ENCODE data around the gene TEX26.

DNA sequence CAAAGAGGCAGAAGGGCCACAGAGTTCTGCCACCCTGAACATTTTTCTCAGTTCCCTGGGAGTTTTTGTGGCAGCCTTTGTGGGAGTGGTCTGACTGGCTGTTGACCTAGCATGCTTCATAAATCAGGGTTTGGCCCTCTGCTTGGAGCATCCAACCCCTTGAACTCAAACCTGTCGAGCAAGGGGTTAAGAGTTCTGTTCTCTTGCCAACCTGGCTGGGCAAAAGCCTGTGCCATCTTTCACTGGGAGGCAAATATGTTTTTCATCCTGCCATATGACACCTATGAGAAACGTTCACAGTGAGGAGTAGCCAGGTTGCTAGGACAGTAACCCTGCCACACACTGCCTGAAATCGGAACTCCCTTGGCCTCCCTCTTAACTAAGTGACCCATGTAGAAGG, 7.7 kb upstream of the TEX26 start:
- TF ChIP-seq, protein P1, sequence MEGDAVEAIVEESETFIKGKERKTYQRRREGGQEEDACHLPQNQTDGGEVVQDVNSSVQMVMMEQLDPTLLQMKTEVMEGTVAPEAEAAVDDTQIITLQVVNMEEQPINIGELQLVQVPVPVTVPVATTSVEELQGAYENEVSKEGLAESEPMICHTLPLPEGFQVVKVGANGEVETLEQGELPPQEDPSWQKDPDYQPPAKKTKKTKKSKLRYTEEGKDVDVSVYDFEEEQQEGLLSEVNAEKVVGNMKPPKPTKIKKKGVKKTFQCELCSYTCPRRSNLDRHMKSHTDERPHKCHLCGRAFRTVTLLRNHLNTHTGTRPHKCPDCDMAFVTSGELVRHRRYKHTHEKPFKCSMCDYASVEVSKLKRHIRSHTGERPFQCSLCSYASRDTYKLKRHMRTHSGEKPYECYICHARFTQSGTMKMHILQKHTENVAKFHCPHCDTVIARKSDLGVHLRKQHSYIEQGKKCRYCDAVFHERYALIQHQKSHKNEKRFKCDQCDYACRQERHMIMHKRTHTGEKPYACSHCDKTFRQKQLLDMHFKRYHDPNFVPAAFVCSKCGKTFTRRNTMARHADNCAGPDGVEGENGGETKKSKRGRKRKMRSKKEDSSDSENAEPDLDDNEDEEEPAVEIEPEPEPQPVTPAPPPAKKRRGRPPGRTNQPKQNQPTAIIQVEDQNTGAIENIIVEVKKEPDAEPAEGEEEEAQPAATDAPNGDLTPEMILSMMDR (IDR thresholded peaks at IDR 0.05; ENCODE audit: poor library complexity, severe bottlenecking) = no peak
- TF ChIP-seq, protein P2, sequence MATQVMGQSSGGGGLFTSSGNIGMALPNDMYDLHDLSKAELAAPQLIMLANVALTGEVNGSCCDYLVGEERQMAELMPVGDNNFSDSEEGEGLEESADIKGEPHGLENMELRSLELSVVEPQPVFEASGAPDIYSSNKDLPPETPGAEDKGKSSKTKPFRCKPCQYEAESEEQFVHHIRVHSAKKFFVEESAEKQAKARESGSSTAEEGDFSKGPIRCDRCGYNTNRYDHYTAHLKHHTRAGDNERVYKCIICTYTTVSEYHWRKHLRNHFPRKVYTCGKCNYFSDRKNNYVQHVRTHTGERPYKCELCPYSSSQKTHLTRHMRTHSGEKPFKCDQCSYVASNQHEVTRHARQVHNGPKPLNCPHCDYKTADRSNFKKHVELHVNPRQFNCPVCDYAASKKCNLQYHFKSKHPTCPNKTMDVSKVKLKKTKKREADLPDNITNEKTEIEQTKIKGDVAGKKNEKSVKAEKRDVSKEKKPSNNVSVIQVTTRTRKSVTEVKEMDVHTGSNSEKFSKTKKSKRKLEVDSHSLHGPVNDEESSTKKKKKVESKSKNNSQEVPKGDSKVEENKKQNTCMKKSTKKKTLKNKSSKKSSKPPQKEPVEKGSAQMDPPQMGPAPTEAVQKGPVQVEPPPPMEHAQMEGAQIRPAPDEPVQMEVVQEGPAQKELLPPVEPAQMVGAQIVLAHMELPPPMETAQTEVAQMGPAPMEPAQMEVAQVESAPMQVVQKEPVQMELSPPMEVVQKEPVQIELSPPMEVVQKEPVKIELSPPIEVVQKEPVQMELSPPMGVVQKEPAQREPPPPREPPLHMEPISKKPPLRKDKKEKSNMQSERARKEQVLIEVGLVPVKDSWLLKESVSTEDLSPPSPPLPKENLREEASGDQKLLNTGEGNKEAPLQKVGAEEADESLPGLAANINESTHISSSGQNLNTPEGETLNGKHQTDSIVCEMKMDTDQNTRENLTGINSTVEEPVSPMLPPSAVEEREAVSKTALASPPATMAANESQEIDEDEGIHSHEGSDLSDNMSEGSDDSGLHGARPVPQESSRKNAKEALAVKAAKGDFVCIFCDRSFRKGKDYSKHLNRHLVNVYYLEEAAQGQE (IDR thresholded peaks at IDR 0.05; ENCODE audit: borderline replicate concordance) = no peak
- TF ChIP-seq TAF1 (IDR thresholded peaks at IDR 0.05; ENCODE audit: low read depth) (no peak), EP300 (conservative IDR thresholded peaks at IDR 0.05; ENCODE audit: poor library complexity, severe bottlenecking) (no peak), MXI1 (conservative IDR thresholded peaks at IDR 0.05; ENCODE audit: poor library complexity, severe bottlenecking) (no peak)
